A549 (cell line): ENCODE results near the gene SH3BGRL2. TPM values are rescaled to one million over a fixed set of nuclear protein-coding genes. Genes with fewer than 3 reads are reported as not detected.

Experiments used
- ATAC-seq, 2 experiments: fragments of 200-7000 bp in 1 of 2; fragments of >200 bp in 1 of 2; cut with Nextera tagmentation in 1 of 2; cut with Tn5 transposase in 1 of 2; 3 replicates each; pipeline versions ENCODE4 v1.8.0 to v1.9.1; 2018 to 2020; ENCODE audit warnings: mild to moderate bottlenecking in 1 of 2, moderate library complexity in 1 of 2
- CTCF ChIA-PET: fragments of 300-600 bp; sonication (Branson Sonifier 250); formaldehyde crosslinking; extraction: SDS; loops from one replicate; lab custom pipeline; 2021; ENCODE audit warnings: antibody characterized with exemption, inconsistent platforms; lab: Yijun Ruan, JAX
- POLR2A ChIA-PET: fragments of 350-600 bp; formaldehyde crosslinking; extraction: SDS; loops from one replicate; lab custom pipeline; 2021; ENCODE audit warnings: antibody characterized with exemption, inconsistent platforms; lab: Yijun Ruan, JAX
- DNase-seq, 2 experiments: peaks; one replicate each; pipeline versions ENCODE4 v3.0.0 to v3.0.0-alpha.2; 2011 to 2016; ENCODE audit warnings: low read depth in 1 of 2, low spot score in 1 of 2
- FAIRE-seq: peaks from 2 replicates; lab custom pipeline; 2011; peaks lifted over from hg19 to GRCh38; lab: Jason Lieb, UNC
- H3K27ac ChIP-seq, 2 experiments: fragments of >200 bp; sonication (Bioruptor Twin); formaldehyde crosslinking; 3 replicates each; pipeline ENCODE4 v1.5.1; 2016 to 2017
- H3K4me1 ChIP-seq: fragments of >200 bp; sonication (Bioruptor Twin); formaldehyde crosslinking; 3 replicates; pipeline ENCODE4 v1.6.1; 2016
- H3K4me2 ChIP-seq: fragments of >200 bp; sonication (Bioruptor Twin); formaldehyde crosslinking; 3 replicates; pipeline ENCODE4 v1.6.1; 2016
- H3K4me3 ChIP-seq: fragments of >200 bp; sonication (Bioruptor Twin); formaldehyde crosslinking; 3 replicates; pipeline ENCODE4 v1.5.1; 2016
- H3K9me3 ChIP-seq: fragments of >200 bp; sonication (Bioruptor Twin); formaldehyde crosslinking; 3 replicates; pipeline ENCODE4 v1.6.1; 2016
- CBX8 ChIP-seq: fragments of 200-600 bp; sonication (generic); IDR thresholded peaks from 2 replicates; pipeline ENCODE4 v1.6.1; 2016
- CHD4 ChIP-seq: fragments of 200-600 bp; sonication (generic); IDR thresholded peaks from 2 replicates; pipeline ENCODE4 v1.6.1; 2016; ENCODE audit warnings: antibody characterized with exemption, mild to moderate bottlenecking, borderline replicate concordance
- ESRRA ChIP-seq: fragments of 150-350 bp; IDR thresholded peaks from 2 replicates; pipeline ENCODE4 v1.6.1; 2014; ENCODE audit warnings: mild to moderate bottlenecking, low read length, borderline replicate concordance
- FOSB ChIP-seq: fragments of 250-450 bp; sonication (Bioruptor Pico); IDR thresholded peaks from 2 replicates; pipeline ENCODE4 v1.5.0; 2020; ENCODE audit warnings: mild to moderate bottlenecking, moderate library complexity
- FOXS1 ChIP-seq: fragments of 250-450 bp; sonication (Bioruptor Pico); IDR thresholded peaks from 2 replicates; pipeline ENCODE4 v1.5.0; 2020; ENCODE audit warnings: mild to moderate bottlenecking, moderate library complexity
- HOXB13 ChIP-seq: fragments of 250-450 bp; sonication (Bioruptor Pico); IDR thresholded peaks from 2 replicates; pipeline ENCODE4 v1.5.0; 2020; ENCODE audit warnings: low read depth, mild to moderate bottlenecking, moderate library complexity
- KDM1A ChIP-seq: fragments of 200-600 bp; sonication (generic); IDR thresholded peaks from 2 replicates; pipeline ENCODE4 v1.6.1; 2016; ENCODE audit warnings: low read depth, mild to moderate bottlenecking
- MAFK ChIP-seq: fragments of 450-650 bp; IDR thresholded peaks from 2 replicates; pipeline ENCODE4 v1.6.1; 2014; ENCODE audit not compliant: partially characterized antibody
- MAZ ChIP-seq: fragments of 150-350 bp; IDR thresholded peaks from 2 replicates; pipeline ENCODE4 v1.6.1; 2014; ENCODE audit warnings: antibody characterized with exemption, low read depth, low read length, borderline replicate concordance
- NFE2L2 ChIP-seq: fragments of 150-350 bp; conservative IDR thresholded peaks from 2 replicates; pipeline ENCODE4 v1.6.1; 2014; ENCODE audit warnings: low read length
- NR3C1 ChIP-seq: fragments of >200 bp; sonication (Bioruptor Twin); formaldehyde crosslinking; IDR thresholded peaks from 3 replicates; pipeline ENCODE4 v1.6.1; 2017
- PHF8 ChIP-seq: fragments of 200-600 bp; sonication (generic); IDR thresholded peaks from 2 replicates; pipeline ENCODE4 v1.6.1; 2016; ENCODE audit warnings: low read depth, mild to moderate bottlenecking, antibody characterized with exemption, moderate library complexity, borderline replicate concordance
- POLR2A ChIP-seq: IDR thresholded peaks from 2 replicates; pipeline ENCODE4 v1.6.1; 2012; ENCODE audit warnings: mild to moderate bottlenecking, low read length
- POLR2AphosphoS2 ChIP-seq: conservative IDR thresholded peaks from 2 replicates; pipeline ENCODE4 v1.6.1; 2012; ENCODE audit warnings: low read length, improper control_type of control experiment, inconsistent platforms
- RAD21 ChIP-seq, 2 experiments: fragments of >200 bp in 1 of 2; sonication (Bioruptor Twin) in 1 of 2; formaldehyde crosslinking in 1 of 2; IDR thresholded peaks in 1 of 2; conservative IDR thresholded peaks in 1 of 2; 2 replicates in 1 of 2; 3 replicates in 1 of 2; pipeline ENCODE4 v1.6.1; 2012 to 2018; ENCODE audit warnings: inconsistent platforms in 1 of 2
- RARB ChIP-seq: fragments of 250-450 bp; sonication (Bioruptor Pico); IDR thresholded peaks from 2 replicates; pipeline ENCODE4 v1.8.0; 2021; ENCODE audit warnings: mild to moderate bottlenecking, moderate library complexity
- RFX5 ChIP-seq: fragments of 450-650 bp; IDR thresholded peaks from 2 replicates; pipeline ENCODE4 v1.7.1; 2014; ENCODE audit warnings: antibody characterized with exemption, mild to moderate bottlenecking, moderate library complexity
- SMC3 ChIP-seq: fragments of >200 bp; sonication (Bioruptor Twin); formaldehyde crosslinking; IDR thresholded peaks from 3 replicates; pipeline ENCODE4 v1.6.1; 2018; ENCODE audit warnings: inconsistent platforms
- ZFP36 ChIP-seq: fragments of 450-650 bp; IDR thresholded peaks from 2 replicates; pipeline ENCODE4 v1.6.1; 2014; ENCODE audit warnings: borderline replicate concordance; ENCODE audit not compliant: partially characterized antibody
- ZNF302 ChIP-seq: fragments of 250-450 bp; sonication (Bioruptor Pico); IDR thresholded peaks from 2 replicates; pipeline ENCODE4 v1.9.0; 2021; ENCODE audit warnings: inconsistent platforms, mild to moderate bottlenecking, moderate library complexity
- ZSCAN20 ChIP-seq: fragments of 250-450 bp; sonication (Bioruptor Pico); IDR thresholded peaks from 2 replicates; pipeline ENCODE4 v1.8.0; 2022; ENCODE audit warnings: mild to moderate bottlenecking, moderate library complexity
- WGBS: methylation state at CpG from one replicate; pipeline ENCODE4 v1.1.6; 2017; ENCODE audit errors: missing lambda C conversion rate; 5-methylcytosine and 5-hydroxymethylcytosine counted together
- polyA plus RNA-seq, 4 experiments: library from polyadenylated mRNA; depleted of rRNA in 3 of 4; stranded (reverse); fragments of >200 nt; fragmentation: RNase III in 1 of 4; extraction: RNeasy Plus Mini Kit Qiagen cat#74134 plus additional on column Dnase treatment in 1 of 4; gene quantifications; 2 replicates in 3 of 4; 3 replicates in 1 of 4; pipeline ENCODE4 v1.2.3, GENCODE V29; 2011 to 2017
- TF ChIP-seq, protein P1 (sequence below): fragments of 150-350 bp; IDR thresholded peaks from 2 replicates; pipeline ENCODE4 v1.6.1; 2014; ENCODE audit warnings: low read depth, mild to moderate bottlenecking, low read length
- TF ChIP-seq, protein P2 (sequence below): fragments of >200 bp; sonication (Bioruptor Twin); formaldehyde crosslinking; IDR thresholded peaks from 3 replicates; pipeline ENCODE4 v1.6.1; 2016

Gene SH3BGRL2
- polyA plus RNA-seq, 2 of the 4 experiments (the other 2 are of a cell fraction): 0.48 to 1.9 TPM

DNA sequence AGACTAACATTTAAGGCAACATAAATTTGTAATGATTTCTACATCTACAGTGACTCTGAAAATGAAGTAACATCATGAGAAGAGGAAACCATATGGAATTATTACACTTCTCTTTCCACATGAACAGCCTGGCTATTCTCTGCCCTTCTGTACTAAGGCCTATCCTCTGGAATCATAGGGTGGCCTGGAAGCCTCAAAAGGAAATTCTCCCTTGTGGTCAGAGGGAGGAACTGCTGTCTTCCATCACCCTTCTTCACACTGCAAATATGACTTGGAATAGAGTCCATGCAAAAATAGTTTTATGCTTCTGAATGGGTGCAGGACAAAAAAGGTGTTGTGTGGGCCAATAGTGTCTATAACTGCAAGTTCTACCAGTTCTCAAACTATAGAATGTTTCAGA is 44.6 kb upstream of the SH3BGRL2 start:
- POLR2A ChIA-PET: no interaction called here
- peak; percentile 15 to 54 for DNase-seq
- no peak overlapping the region for H3K4me2 ChIP-seq
- CTCF ChIA-PET: interaction anchor here (0.6 kb wide), 1 partner anchor 203 kb away, joined by 4 read pairs; no protein-coding TSS in a partner anchor
- no peaks in the 10 kb centered on the region for H3K4me1 ChIP-seq
- no peak overlapping the region for H3K4me3 ChIP-seq
- no peak for FAIRE-seq
- peak; percentile 85 to 95; a peak in 5 of 6 replicates for ATAC-seq
- no peaks in the 10 kb centered on the region for H3K9me3 ChIP-seq
- H3K27ac ChIP-seq: no peak overlapping the region
- TF ChIP-seq NR3C1 (no peak), HOXB13 (no peak), ZNF302 (no peak), MAFK (no peak), KDM1A (no peak), SMC3 (no peak), CBX8 (no peak)
- TF ChIP-seq, protein P1, sequence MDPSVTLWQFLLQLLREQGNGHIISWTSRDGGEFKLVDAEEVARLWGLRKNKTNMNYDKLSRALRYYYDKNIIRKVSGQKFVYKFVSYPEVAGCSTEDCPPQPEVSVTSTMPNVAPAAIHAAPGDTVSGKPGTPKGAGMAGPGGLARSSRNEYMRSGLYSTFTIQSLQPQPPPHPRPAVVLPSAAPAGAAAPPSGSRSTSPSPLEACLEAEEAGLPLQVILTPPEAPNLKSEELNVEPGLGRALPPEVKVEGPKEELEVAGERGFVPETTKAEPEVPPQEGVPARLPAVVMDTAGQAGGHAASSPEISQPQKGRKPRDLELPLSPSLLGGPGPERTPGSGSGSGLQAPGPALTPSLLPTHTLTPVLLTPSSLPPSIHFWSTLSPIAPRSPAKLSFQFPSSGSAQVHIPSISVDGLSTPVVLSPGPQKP: no peak
- TF ChIP-seq, protein P2, sequence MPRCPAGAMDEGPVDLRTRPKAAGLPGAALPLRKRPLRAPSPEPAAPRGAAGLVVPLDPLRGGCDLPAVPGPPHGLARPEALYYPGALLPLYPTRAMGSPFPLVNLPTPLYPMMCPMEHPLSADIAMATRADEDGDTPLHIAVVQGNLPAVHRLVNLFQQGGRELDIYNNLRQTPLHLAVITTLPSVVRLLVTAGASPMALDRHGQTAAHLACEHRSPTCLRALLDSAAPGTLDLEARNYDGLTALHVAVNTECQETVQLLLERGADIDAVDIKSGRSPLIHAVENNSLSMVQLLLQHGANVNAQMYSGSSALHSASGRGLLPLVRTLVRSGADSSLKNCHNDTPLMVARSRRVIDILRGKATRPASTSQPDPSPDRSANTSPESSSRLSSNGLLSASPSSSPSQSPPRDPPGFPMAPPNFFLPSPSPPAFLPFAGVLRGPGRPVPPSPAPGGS: no peak
- TF ChIP-seq, all 56 proteins: peak for 0

DNA sequence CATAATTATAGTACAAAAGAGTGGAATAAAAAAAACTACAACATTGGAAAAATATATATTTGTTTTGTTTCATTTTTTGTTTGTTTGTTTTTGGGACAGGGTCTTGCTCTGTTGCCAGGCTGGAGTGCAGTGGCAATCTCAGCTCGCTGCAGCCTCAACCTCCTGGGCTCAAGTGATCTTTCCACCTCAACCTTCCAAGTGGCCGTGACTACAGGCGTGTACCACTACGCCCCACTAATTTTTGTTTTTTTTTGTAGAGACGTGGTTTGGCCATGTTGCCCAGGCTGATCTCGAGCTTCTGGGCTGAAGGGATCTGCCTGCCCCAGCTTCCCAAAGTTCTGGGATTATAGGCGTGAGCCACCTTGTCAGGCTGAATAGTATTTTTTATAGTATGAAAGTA is 41.4 kb upstream of the SH3BGRL2 start:
- H3K4me2 ChIP-seq: no peak overlapping the region
- no peak for ATAC-seq
- FAIRE-seq: no peak
- DNase-seq: no peak
- TF ChIP-seq FOXS1 (CRISPR knock-in tag): no peak
- TF ChIP-seq RAD21 (conservative IDR thresholded peaks at IDR 0.05 in 1 of 2, IDR thresholded peaks at IDR 0.05 in 1 of 2): no peak
- TF ChIP-seq NFE2L2: no peak
- no peak for TF ChIP-seq MAZ
- TF ChIP-seq RFX5: no peak
- no peak for TF ChIP-seq ZSCAN20 (CRISPR knock-in tag)
- no peak for TF ChIP-seq FOSB (CRISPR knock-in tag)
- no peak for TF ChIP-seq POLR2AphosphoS2
- no peak for TF ChIP-seq PHF8
- no peak overlapping the region for H3K27ac ChIP-seq
- H3K4me1 ChIP-seq: no peaks in the 10 kb centered on the region
- CTCF ChIA-PET: no interaction called here
- H3K9me3 ChIP-seq: no peaks in the 10 kb centered on the region
- no peak overlapping the region for H3K4me3 ChIP-seq
- POLR2A ChIA-PET: no interaction called here
- WGBS: 73% methylated on average over 7 of the region's 7 CpGs

DNA sequence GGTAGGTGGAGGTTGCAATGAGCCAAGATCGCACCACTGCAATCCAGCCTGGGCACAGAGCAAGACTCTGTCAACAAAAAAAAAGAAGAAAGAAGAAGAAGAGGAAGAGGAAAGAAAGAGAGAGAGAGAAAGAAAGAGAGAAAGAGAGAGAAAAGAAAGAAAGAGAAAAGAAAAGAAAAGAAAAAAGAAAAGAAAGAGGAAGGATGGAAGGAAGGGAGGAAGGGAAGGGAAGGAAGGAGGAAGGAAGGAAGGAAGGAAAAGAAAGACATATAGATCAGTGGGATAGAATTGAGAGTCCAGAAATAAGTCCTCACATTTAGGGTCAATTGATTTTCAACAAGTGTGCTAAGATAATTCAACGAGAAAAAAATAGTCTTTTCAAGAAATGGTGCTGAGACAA is 34.0 kb upstream of the SH3BGRL2 start:
- CTCF ChIA-PET: interaction anchor here (0.7 kb wide), 1 partner anchor 11 kb away, joined by 3 read pairs; no protein-coding TSS in a partner anchor
- POLR2A ChIA-PET: no interaction called here
- Histone ChIP-seq H3K4me2 (no peak overlapping the region), H3K4me1 (peaks cover 18% of the 10 kb centered on the region), H3K4me3 (no peak overlapping the region), H3K27ac (no peak overlapping the region), H3K9me3 (no peaks in the 10 kb centered on the region)
- no peak for TF ChIP-seq CHD4
- TF ChIP-seq, protein P2: no peak
- TF ChIP-seq RARB (CRISPR knock-in tag): no peak
- TF ChIP-seq POLR2A: no peak
- TF ChIP-seq MAFK: no peak
- no peak for TF ChIP-seq ESRRA
- no peak for TF ChIP-seq ZFP36
- TF ChIP-seq HOXB13: no peak
- no peak for TF ChIP-seq ZNF302
- no peak for TF ChIP-seq RAD21 (conservative IDR thresholded peaks at IDR 0.05 in 1 of 2, IDR thresholded peaks at IDR 0.05 in 1 of 2)
- FAIRE-seq (no peak), DNase-seq (no peak), ATAC-seq (no peak)
- WGBS: 98% methylated on average over 2 of the region's 2 CpGs
